Cardiac muscle cell (in vitro differentiated cells and primary cell): Measurements from ENCODE around the gene WARS2. TPM values are rescaled to one million over a fixed set of nuclear protein-coding genes. Genes with fewer than 3 reads are reported as not detected.

Source experiments
- DNase-seq, 2 donors: peaks; one replicate each; pipeline versions ENCODE4 v3.0.0 to v3.0.0-alpha.2; 2010 to 2017; ENCODE audit warnings: low read depth in 1 of 2, low spot score in 1 of 2
- H3K27ac ChIP-seq: fragments of 200-600 bp; sonication (generic); 2 replicates; pipeline ENCODE4 v1.5.1; 2016
- H3K27me3 ChIP-seq: fragments of 200-600 bp; sonication (generic); 2 replicates; pipeline ENCODE4 v1.6.0; 2016; ENCODE audit warnings: control low read depth
- H3K36me3 ChIP-seq: fragments of 200-600 bp; sonication (generic); 2 replicates; pipeline ENCODE4 v1.5.1; 2016; ENCODE audit warnings: control low read depth
- H3K4me1 ChIP-seq: fragments of 200-600 bp; sonication (generic); 2 replicates; pipeline ENCODE4 v1.8.1; 2017; ENCODE audit warnings: low read depth, mild to moderate bottlenecking, mixed run types
- H3K4me3 ChIP-seq: fragments of 200-600 bp; sonication (generic); 2 replicates; pipeline ENCODE4 v1.5.1; 2016; ENCODE audit warnings: mild to moderate bottlenecking
- H3K9me3 ChIP-seq: fragments of 200-600 bp; sonication (generic); 2 replicates; pipeline ENCODE4 v1.5.1; 2017; ENCODE audit warnings: low read depth, mild to moderate bottlenecking, control low read depth
- CTCF ChIP-seq: IDR thresholded peaks from 2 replicates; pipeline ENCODE4 v1.5.1; 2012; ENCODE audit warnings: low read depth, mild to moderate bottlenecking, low read length
- polyA plus RNA-seq: library from polyadenylated mRNA; unstranded; fragments of >200 nt; fragmentation: Nextera tagmentation; extraction: Ambion mirVana; gene quantifications from 2 replicates; pipeline ENCODE4 v1.2.1, GENCODE V29; 2016
- total RNA-seq: library from RNA; depleted of rRNA; stranded (reverse); fragments of >200 nt; gene quantifications from 2 replicates; pipeline ENCODE4 v1.2.3, GENCODE V29; 2016

WARS2 gene
- total and polyA plus RNA-seq, 2 experiments from 2014 or later: 10.9 to 13.1 TPM

GRCh38 chr1:119001181-119002027 is 139.0 kb downstream of the WARS2 start:
- DNase-seq: peak in 1 of 2 donors; percentile 49
- no peaks in the 10 kb centered on the region for H3K4me1 ChIP-seq

GRCh38 chr1:119000371-119001180 is 139.9 kb downstream of the WARS2 start:
- no peak overlapping the region for H3K27ac ChIP-seq
- TF ChIP-seq CTCF: no peak
- H3K4me1 ChIP-seq: no peaks in the 10 kb centered on the region

More at GRCh38 chr1:119001181-119002027, 139.0 kb downstream of the WARS2 start:
- no peak for TF ChIP-seq CTCF
- Histone ChIP-seq H3K4me3 (no peak overlapping the region), H3K9me3 (no peaks in the 10 kb centered on the region), H3K27ac (no peak overlapping the region), H3K36me3 (no peaks in the 10 kb centered on the region), H3K27me3 (peaks cover 100% of the 10 kb centered on the region)

GRCh38 chr1:118999348-119000071 is 140.9 kb downstream of the WARS2 start:
- TF ChIP-seq CTCF: no peak
- no peak overlapping the region for H3K27ac ChIP-seq
- H3K4me3 ChIP-seq: no peak overlapping the region
- H3K36me3 ChIP-seq: no peaks in the 10 kb centered on the region
- H3K27me3 ChIP-seq: peaks cover 100% of the 10 kb centered on the region
- H3K9me3 ChIP-seq: no peaks in the 10 kb centered on the region
- no peaks in the 10 kb centered on the region for H3K4me1 ChIP-seq
- DNase-seq: no peak

More at GRCh38 chr1:119000371-119001180, 139.9 kb downstream of the WARS2 start:
- Histone ChIP-seq H3K4me3 (peak overlapping the region; percentile 11), H3K9me3 (no peaks in the 10 kb centered on the region), H3K36me3 (no peaks in the 10 kb centered on the region), H3K27me3 (peaks cover 100% of the 10 kb centered on the region)
- no peak for DNase-seq

GRCh38 chr1:118998171-118998570 is 142.3 kb downstream of the WARS2 start:
- peaks cover 100% of the 10 kb centered on the region for H3K27me3 ChIP-seq
- H3K4me3 ChIP-seq: no peak overlapping the region
- no peaks in the 10 kb centered on the region for H3K36me3 ChIP-seq
- no peak for TF ChIP-seq CTCF
- H3K9me3 ChIP-seq: no peaks in the 10 kb centered on the region
- DNase-seq: no peak
- no peaks in the 10 kb centered on the region for H3K4me1 ChIP-seq
- no peak overlapping the region for H3K27ac ChIP-seq

GRCh38 chr1:118997225-118997624 is 143.2 kb downstream of the WARS2 start:
- no peak for DNase-seq
- Histone ChIP-seq H3K27ac (no peak overlapping the region), H3K4me1 (no peaks in the 10 kb centered on the region), H3K9me3 (no peaks in the 10 kb centered on the region), H3K4me3 (no peak overlapping the region), H3K36me3 (no peaks in the 10 kb centered on the region), H3K27me3 (peaks cover 100% of the 10 kb centered on the region)
- TF ChIP-seq CTCF: no peak
